HG03565 (cell line): ENCODE data around the gene ERICH4.
A peak's percentile ranks its signal among the peaks of the same experiment; 100 is the strongest.
"Not testable (repeated sequence)": the region's sequence is repeated elsewhere in the genome, so short reads cannot be mapped to it uniquely, and the experiment has no call there.

Source experiments
- ATAC-seq: cut with Tn5 transposase; IDR thresholded peaks from one replicate; pipeline ENCODE4 v1.9.1; 2021; ENCODE audit warnings: mild to moderate bottlenecking, moderate library complexity; ENCODE audit not compliant: unreplicated experiment

Gene ERICH4

GRCh38 chr19:41434450-41434849 lies 8.5 kb upstream of the ERICH4 start:
- no peak for ATAC-seq

- ATAC-seq = not testable (repeated sequence)
These were observed 7.6 kb upstream of the ERICH4 start for GRCh38 chr19:41435376-41435775.

DNA sequence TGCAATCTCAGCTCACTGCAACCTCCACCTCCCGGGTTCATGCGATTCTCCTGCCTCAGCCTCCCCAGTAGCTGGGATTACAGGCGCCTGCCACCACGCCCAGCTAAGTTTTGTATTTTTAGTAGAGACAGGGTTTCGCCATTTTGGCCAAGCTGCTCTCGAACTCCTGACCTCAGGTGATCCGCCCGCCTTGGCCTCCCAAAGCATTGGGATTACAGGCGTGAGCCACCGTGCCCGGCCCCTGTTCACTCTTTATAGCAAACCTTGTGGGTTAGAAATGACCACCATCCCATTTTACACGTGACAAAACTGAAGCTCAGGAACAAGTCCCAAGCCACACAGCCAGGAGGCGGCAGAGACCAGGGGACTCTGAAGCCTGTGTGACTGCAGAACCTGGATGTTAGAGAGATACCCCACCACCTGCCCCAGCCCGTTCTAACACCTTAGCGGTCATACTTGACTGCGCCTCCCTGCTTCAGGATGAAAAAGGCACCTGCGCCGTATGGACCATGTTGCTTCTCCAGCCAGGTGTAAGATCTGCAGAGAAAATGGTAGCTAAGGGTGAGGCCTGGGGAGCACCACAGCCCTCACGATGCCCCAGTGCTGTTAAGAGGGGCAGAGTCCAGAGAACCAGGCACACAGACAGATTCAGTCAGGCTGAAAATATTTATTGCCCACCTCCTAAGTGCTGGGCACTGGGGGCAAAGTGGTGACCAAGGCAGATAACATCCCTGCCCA lies 6.9 kb upstream of the ERICH4 start:
- ATAC-seq = no peak

- no peak for ATAC-seq
These were observed 6.3 kb upstream of the ERICH4 start for GRCh38 chr19:41436674-41436951.

DNA sequence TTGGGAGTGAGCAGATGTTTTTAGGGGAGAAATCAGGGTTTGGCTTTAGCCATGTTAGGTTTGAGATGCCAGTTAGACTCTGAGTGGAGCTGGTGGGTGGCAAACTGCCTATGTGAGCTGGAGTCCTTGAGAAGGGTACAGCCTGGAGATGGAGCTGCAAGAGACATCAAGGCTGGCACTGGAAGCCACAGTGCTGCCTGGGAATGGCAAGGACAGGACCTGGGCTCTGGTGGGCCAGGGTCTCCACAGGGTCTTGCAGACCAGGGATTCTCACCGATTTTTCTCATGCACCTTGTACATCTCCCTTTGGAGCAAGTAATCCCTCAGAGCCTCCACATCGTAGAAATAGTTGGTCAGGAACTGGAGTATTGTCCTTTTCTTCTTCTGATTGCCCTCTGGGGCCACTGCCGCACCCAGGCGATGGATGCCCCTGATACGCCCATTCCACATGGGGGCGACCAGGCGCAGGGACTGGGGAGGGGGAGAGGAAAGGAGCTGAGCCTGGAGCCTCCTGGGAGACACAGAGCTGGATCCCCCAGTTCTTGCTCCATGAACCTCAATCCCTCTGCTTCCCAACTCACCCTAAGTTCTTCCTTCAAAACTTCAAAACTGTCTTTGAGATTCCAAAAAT lies 4.9 kb upstream of the ERICH4 start:
- ATAC-seq = no peak

DNA sequence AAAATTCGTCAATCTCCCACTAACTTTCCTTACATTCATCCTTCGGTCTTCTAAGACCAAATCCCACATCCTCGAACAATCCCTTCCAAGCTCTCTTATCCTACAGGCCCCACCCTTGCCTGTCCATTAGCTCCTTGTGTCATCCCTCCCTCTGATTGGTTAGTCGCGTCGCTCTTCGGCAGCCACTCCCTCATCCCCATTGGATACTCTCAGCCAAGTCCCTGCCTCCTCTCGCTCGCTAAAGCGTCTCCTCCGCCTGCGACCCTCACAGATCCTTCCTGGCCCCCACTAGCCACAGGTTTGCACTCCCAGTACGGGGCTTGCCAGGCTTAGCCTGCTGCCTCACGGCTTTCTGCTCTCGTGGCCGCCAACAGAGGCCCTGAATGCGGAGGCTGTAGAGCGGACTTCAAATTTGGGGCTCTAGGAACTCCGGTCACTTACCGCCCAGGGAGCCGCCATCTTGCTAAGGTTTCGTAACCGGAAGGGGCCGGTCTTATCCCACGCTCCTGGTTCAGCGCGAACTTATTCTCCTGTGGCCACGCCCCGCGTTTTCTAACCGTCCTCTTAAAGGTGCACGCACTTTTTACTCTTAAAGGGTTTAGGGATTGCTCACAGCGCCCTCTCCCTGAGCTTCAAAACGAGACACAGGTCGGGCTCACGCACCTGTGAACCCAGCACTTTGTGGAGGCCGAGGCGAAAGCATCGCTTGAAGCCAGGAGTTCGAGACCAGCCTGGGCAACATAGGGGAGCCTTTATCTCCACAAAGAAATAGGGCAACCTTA lies 3.3 kb upstream of the ERICH4 start, which contains the start of gene DMAC2:
Gene DMAC2 (minus strand): TSS at position 472 of the 782 bp plus-strand sequence. CDS start 13 bp downstream, at position 459.
- peak; percentile 85 for ATAC-seq

DNA sequence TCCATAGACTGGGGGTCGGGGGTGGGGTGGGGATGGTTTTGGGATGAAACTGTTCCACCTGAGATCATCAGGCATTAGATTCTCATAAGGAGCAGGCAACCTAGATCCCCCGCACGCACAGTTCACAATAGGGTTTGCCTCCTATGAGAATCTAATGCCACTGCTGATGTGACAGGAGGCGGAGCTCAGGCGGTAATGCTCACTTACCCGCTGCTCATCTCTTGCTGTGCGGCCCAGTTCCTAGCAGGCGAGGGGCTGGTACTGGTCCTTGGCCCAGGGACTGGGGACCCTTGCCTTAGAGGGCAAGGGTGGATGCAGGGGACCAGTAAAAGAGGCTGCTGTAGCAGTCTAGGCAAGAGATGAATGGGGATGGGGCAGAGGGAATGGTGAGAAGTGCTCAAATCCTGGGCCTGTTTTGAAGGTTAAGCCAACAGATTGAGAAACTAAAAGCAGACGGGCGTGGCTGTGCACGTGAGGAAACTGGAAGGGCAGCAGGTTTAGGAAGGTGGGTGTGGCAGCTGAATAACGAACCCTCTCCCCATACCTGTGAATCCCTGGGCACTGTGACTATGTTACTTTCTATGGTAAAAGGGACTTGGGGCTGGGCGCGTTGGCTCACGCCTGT lies 1.5 kb upstream of the ERICH4 start:
- ATAC-seq = no peak

DNA sequence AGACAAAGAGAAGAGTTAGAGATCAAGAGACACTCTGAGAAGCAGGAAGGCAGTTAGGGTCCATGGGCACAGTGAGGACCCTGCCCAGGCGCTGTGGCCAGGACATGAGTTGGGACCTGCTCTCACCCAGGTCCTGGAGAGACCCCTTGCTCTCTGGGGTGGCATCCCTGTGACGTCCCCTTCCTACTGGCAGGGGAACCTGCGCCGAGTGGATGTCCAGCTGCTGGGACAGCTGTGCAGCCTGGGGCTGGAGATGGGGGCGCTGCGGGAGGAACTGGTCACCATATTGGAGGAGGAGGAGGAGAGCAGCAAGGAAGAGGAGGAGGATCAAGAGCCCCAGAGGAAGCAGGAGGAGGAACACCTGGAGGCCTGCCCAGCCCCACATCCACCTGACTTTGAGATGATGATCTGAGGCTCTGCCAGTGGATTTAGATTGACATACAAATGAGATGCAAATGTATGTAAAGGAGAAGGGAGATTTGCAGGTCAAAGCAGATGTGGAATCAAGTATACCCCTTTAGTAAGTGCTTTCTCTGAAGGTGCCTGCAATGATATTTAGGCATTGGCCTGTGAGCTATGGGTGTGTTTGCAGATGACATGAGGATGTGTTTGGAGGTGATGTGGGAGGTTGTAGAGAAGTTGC lies 978 bp downstream of the ERICH4 start:
- no peak for ATAC-seq

DNA sequence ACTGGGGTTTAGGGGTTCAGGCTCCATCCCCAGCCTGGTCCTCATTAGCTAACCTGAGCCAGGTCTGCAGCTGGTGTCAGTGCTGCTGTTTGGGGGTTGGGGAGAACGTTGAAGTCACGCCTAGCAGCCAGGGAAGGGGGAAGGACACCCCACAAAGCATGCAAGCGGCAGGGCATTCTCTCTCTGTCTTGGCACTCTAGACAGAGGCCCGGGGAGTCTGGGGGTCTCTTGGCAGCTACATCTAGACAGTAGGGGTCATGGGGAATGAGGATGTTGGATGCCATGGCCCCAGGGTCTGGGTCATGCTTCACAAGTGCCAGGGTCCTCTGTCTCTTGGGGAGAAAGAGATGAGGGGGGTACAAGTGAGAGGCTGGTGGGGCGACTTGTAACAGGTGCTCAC lies 2.6 kb downstream of the ERICH4 start:
- ATAC-seq = no peak

GRCh38 chr19:41447732-41448332 lies 4.9 kb downstream of the ERICH4 start:
- ATAC-seq = no peak

GRCh38 chr19:41449079-41449864 lies 6.3 kb downstream of the ERICH4 start:
- no peak for ATAC-seq

GRCh38 chr19:41449865-41450178 lies 6.9 kb downstream of the ERICH4 start:
- ATAC-seq = no peak

DNA sequence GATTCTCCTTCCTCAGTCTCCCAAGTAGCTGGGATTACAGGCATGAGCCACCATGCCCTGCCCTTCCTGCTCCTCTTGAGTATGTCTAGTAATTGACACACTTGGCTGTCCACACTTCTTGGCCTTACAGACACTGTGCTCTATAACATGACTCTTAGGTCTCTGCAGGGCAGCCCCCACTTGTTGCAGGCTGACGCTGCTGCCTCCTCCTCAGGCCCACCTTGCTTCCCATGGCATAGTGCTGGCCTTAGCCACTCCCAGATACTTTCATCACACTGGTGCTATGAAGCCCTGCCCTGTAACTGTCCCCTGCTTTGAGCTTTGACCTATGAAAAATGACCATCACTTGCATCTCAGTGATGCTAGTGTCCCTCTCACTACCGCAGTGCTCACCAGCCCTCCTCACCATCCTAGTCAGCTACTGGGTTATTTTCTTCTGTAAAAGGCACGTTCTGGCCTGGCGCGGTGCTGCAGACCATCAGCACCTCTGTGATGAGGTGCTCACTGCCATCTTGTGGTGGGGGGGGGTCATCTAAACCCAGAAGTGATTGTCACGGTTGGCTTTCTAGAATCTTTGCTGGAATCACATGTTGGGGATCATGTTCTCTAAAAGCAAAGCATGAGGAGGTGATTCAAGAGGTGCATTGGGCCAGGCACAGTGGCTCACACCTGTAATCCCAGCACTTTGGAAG lies 9.8 kb downstream of the ERICH4 start:
- ATAC-seq = no peak

GRCh38 chr19:41455936-41456335 lies 13.0 kb downstream of the ERICH4 start:
- ATAC-seq = no peak

GRCh38 chr19:41456342-41456918 lies 13.5 kb downstream of the ERICH4 start:
- no peak for ATAC-seq

DNA sequence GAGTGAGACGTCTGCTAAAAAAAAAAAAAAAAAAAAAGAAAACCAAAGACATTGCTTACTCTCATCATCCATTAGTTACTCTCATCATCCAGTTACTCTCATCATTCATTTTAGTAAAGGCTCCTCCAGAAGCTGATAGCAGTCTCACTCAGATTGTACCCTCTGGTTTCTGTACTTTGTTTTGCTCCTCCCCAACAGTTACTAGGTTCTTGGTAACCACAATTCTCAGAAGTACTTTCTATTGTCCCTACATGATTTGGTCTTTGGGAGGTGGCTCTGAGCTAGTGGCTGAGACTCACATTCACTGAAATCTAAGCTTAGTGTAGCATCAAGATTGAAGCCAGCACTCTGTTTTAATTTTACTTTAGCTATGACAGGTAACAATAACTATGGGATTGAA lies 14.3 kb downstream of the ERICH4 start:
- ATAC-seq = peak; percentile 67

- no peak for ATAC-seq
These were observed 19.5 kb downstream of the ERICH4 start for GRCh38 chr19:41462497-41462896.

DNA sequence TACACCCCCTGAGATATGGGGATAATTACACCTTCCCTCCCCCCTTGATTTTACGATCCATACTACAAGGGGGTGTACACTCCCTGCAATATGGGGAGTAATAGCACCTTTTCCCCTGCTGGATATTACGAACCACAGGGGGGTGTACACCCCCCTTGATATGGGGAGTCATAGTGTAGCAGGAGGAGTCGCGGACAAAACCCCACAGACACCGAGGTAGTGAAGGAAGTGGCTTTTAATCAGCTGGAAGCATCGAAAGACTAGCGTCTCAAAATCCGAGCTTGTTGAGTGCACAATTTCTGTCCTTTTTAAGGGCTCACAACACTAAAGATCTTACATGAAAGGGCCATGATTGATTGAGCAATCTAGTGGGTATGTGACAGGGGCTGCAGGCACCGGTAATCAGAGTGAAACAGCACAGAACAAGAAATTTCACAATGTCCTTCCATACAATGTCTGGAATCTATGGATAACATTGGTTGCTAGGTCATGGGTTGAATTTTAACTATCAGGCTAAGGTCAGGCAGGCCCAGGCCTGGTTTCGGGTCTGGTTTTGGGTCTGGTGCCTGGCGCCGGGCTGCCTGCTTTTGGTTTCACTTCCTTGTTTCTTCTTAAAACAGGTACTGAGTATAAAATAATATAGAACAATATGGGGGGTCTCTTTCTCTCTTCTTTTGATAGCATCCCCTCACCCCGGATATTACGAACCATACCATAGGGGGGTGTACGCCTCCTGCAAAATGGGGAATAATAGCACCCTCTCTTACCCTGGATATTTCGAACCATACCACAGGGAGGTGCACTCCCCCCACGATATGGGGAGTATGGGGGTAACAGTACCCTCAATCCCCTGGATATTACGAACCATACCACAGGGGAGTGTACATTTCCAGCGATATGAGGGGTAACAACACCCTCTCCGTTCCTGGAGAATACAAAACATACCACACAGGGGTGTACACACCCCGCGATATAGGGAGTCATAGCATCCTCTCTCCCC lies 20.6 kb downstream of the ERICH4 start:
- ATAC-seq = not testable (repeated sequence)
